Adipocyte (in vitro differentiated cells): ENCODE measurements around the gene CRACR2B.

Source experiments
- DNase-seq: peaks from one replicate; pipeline ENCODE4 v3.0.0-alpha.2; 2015; ENCODE audit warnings: low read depth
- H3K27me3 ChIP-seq: replicated peaks from 2 replicates; pipeline ENCODE4 v1.7.0; 2013; ENCODE audit warnings: mild to moderate bottlenecking, low read length, moderate library complexity; ENCODE audit not compliant: control insufficient read depth, insufficient read depth
- H3K36me3 ChIP-seq: 2 replicates; pipeline ENCODE4 v1.7.0; 2013; ENCODE audit warnings: low read length, mild to moderate bottlenecking, moderate library complexity; ENCODE audit not compliant: control insufficient read depth, insufficient read depth, severe bottlenecking
- H3K4me1 ChIP-seq: 2 replicates; pipeline ENCODE4 v1.7.0; 2013; ENCODE audit warnings: mild to moderate bottlenecking, low read length, moderate library complexity; ENCODE audit not compliant: control insufficient read depth, insufficient read depth
- H3K4me3 ChIP-seq: 2 replicates; pipeline ENCODE4 v1.7.0; 2013; ENCODE audit warnings: mild to moderate bottlenecking, low read length, moderate library complexity
- H3K9ac ChIP-seq: 2 replicates; pipeline ENCODE4 v1.7.0; 2013; ENCODE audit warnings: mild to moderate bottlenecking, low read length, moderate library complexity
- H3K9me3 ChIP-seq: 2 replicates; pipeline ENCODE4 v1.7.0; 2013; ENCODE audit warnings: mild to moderate bottlenecking, low read length, moderate library complexity; ENCODE audit not compliant: control insufficient read depth

The CRACR2B gene

GRCh38 chr11:863910-864827 lies 36.5 kb downstream of the CRACR2B start:
- Histone ChIP-seq H3K9ac (no peak overlapping the region), H3K4me1 (peaks cover 10% of the 10 kb centered on the region), H3K9me3 (no peaks in the 10 kb centered on the region), H3K36me3 (peaks cover 18% of the 10 kb centered on the region), H3K4me3 (no peak overlapping the region), H3K27me3 (no peaks in the 10 kb centered on the region)
- no peak for DNase-seq

- no peak for DNase-seq
- H3K4me1 ChIP-seq, result peaks cover 4% of the 10 kb centered on the region
- no peaks in the 10 kb centered on the region for H3K9me3 ChIP-seq
- no peak overlapping the region for H3K9ac ChIP-seq
- H3K36me3 ChIP-seq, result peaks cover 18% of the 10 kb centered on the region
- no peaks in the 10 kb centered on the region for H3K27me3 ChIP-seq
- H3K4me3 ChIP-seq, result no peak overlapping the region
Observed at GRCh38 chr11:864898-865297, 37.2 kb downstream of the CRACR2B start.

GRCh38 chr11:865462-866430 lies 38.0 kb downstream of the CRACR2B start:
- no peaks in the 10 kb centered on the region for H3K27me3 ChIP-seq
- DNase-seq, result no peak
- H3K4me1 ChIP-seq, result no peaks in the 10 kb centered on the region
- peaks cover 18% of the 10 kb centered on the region for H3K36me3 ChIP-seq
- no peak overlapping the region for H3K4me3 ChIP-seq
- H3K9me3 ChIP-seq, result no peaks in the 10 kb centered on the region
- no peak overlapping the region for H3K9ac ChIP-seq

GRCh38 chr11:866481-866880 lies 38.8 kb downstream of the CRACR2B start:
- DNase-seq, result no peak
- Histone ChIP-seq H3K9ac (no peak overlapping the region), H3K4me3 (no peak overlapping the region), H3K27me3 (no peaks in the 10 kb centered on the region), H3K4me1 (no peaks in the 10 kb centered on the region), H3K9me3 (no peaks in the 10 kb centered on the region), H3K36me3 (peaks cover 18% of the 10 kb centered on the region)

- DNase-seq, result no peak
- Histone ChIP-seq H3K4me1 (peaks cover 3% of the 10 kb centered on the region), H3K4me3 (no peak overlapping the region), H3K36me3 (peaks cover 18% of the 10 kb centered on the region), H3K9ac (no peak overlapping the region), H3K9me3 (no peaks in the 10 kb centered on the region), H3K27me3 (no peaks in the 10 kb centered on the region)
Observed at GRCh38 chr11:867856-868358, 40.2 kb downstream of the CRACR2B start.

DNA sequence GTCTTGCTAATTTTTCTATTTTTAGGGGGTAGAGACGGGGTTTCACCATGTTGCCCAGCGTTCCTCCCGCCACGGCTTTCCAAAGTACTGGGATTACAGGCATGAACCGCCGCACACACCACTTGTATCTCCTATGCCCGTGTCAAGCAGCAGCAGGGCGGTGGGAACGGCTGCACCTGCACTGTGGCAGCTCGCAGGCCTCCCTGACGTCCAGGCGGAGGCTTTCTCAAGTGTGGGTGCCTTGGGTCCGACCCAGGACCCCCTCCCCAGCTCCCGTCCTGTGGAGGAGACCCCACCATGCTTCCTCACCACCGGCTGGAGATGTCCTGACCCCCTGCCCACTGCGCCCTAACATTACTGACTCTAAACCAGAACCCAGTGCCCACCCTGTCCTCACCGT lies 40.7 kb downstream of the CRACR2B start:
- no peaks in the 10 kb centered on the region for H3K9me3 ChIP-seq
- peaks cover 3% of the 10 kb centered on the region for H3K4me1 ChIP-seq
- no peak overlapping the region for H3K9ac ChIP-seq
- no peaks in the 10 kb centered on the region for H3K27me3 ChIP-seq
- no peak overlapping the region for H3K4me3 ChIP-seq
- no peak for DNase-seq
- peaks cover 18% of the 10 kb centered on the region for H3K36me3 ChIP-seq

DNA sequence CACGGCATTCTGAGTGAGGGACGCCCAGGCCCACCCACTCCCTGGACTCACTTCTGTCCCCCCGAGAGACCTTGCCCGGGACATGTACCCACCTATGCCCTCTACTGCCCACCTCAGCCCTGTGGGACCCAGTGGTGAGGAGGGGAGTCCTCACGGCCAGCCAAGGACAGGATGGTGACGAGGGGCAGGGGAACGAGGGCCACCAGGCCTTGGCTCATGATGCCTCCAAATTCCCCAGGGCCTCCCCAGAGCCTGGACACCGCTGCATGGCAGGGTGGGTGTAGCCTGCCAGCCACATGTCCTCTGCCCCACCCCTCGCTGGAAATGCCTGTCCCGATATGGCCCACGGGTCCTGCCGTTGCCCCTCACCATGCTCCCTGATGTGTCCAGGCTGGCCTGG lies 41.1 kb downstream of the CRACR2B start:
- Histone ChIP-seq H3K9ac (no peak overlapping the region), H3K4me1 (peaks cover 3% of the 10 kb centered on the region), H3K36me3 (peaks cover 18% of the 10 kb centered on the region), H3K4me3 (no peak overlapping the region), H3K27me3 (no peaks in the 10 kb centered on the region), H3K9me3 (no peaks in the 10 kb centered on the region)
- no peak for DNase-seq

- Histone ChIP-seq H3K9ac (no peak overlapping the region), H3K4me1 (peaks cover 3% of the 10 kb centered on the region), H3K27me3 (no peaks in the 10 kb centered on the region), H3K9me3 (no peaks in the 10 kb centered on the region), H3K36me3 (peaks cover 13% of the 10 kb centered on the region), H3K4me3 (no peak overlapping the region)
- no peak for DNase-seq
Observed at GRCh38 chr11:869399-870126, 41.8 kb downstream of the CRACR2B start.

- no peak for DNase-seq
- Histone ChIP-seq H3K4me3 (no peak overlapping the region), H3K4me1 (peaks cover 3% of the 10 kb centered on the region), H3K9me3 (no peaks in the 10 kb centered on the region), H3K9ac (no peak overlapping the region), H3K36me3 (peaks cover 8% of the 10 kb centered on the region), H3K27me3 (no peaks in the 10 kb centered on the region)
Observed at GRCh38 chr11:870127-870413, 42.4 kb downstream of the CRACR2B start.

- H3K9ac ChIP-seq, result no peak overlapping the region
- peaks cover 7% of the 10 kb centered on the region for H3K36me3 ChIP-seq
- peaks cover 3% of the 10 kb centered on the region for H3K4me1 ChIP-seq
- H3K27me3 ChIP-seq, result no peaks in the 10 kb centered on the region
- no peaks in the 10 kb centered on the region for H3K9me3 ChIP-seq
- DNase-seq, result no peak
- H3K4me3 ChIP-seq, result no peak overlapping the region
Observed at GRCh38 chr11:870418-870817, 42.7 kb downstream of the CRACR2B start.

GRCh38 chr11:871472-871871 lies 43.8 kb downstream of the CRACR2B start:
- no peaks in the 10 kb centered on the region for H3K27me3 ChIP-seq
- H3K4me3 ChIP-seq, result no peak overlapping the region
- H3K36me3 ChIP-seq, result no peaks in the 10 kb centered on the region
- peaks cover 7% of the 10 kb centered on the region for H3K4me1 ChIP-seq
- no peaks in the 10 kb centered on the region for H3K9me3 ChIP-seq
- no peak for DNase-seq
- H3K9ac ChIP-seq, result no peak overlapping the region
